Activated naive CD4-positive, alpha-beta T cell treated with anti-CD3 and anti-CD28 coated beads, Interleukin-2, amount 10 ng/mL, durations not matched to agents 7 days and 5 days (primary cell): ENCODE data around the gene BSND.
"Not testable (repeated sequence)": the region's sequence is repeated elsewhere in the genome, so short reads cannot be mapped to it uniquely, and the experiment has no call there.

Experiments
- CTCF ChIA-PET: fragments of 350-600 bp; sonication (Branson Sonifier 250); formaldehyde crosslinking; loops from one replicate; lab custom pipeline; 2021; ENCODE audit warnings: antibody characterized with exemption; lab: Charles Lee
- DNase-seq: peaks from one replicate; pipeline ENCODE4 v3.0.0-alpha.2; 2020
- H3K27ac Mint-ChIP-seq: one replicate; pipeline ENCODE4 v1.8.0; 2021; ENCODE audit warnings: mild to moderate bottlenecking, moderate library complexity, mixed read lengths
- H3K27me3 Mint-ChIP-seq: one replicate; pipeline ENCODE4 v1.8.0; 2021; ENCODE audit warnings: mild to moderate bottlenecking, mixed read lengths
- H3K36me3 Mint-ChIP-seq: one replicate; pipeline ENCODE4 v1.8.0; 2021; ENCODE audit warnings: mixed read lengths
- H3K4me1 Mint-ChIP-seq: one replicate; pipeline ENCODE4 v1.8.0; 2021; ENCODE audit warnings: mixed read lengths
- H3K4me3 Mint-ChIP-seq: one replicate; pipeline ENCODE4 v1.8.0; 2021; ENCODE audit warnings: mild to moderate bottlenecking, moderate library complexity, mixed read lengths
- H3K9me3 Mint-ChIP-seq: one replicate; pipeline ENCODE4 v1.8.0; 2021; ENCODE audit warnings: mixed read lengths

The BSND gene

GRCh38 chr1:55026682-55027081, 27.9 kb downstream of the BSND start:
- CTCF ChIA-PET, H3K9me3 Mint-ChIP-seq, H3K4me3 Mint-ChIP-seq, H3K27ac Mint-ChIP-seq, H3K4me1 Mint-ChIP-seq, DNase-seq, H3K36me3 Mint-ChIP-seq: not testable (repeated sequence)
- peaks cover 12% of the 10 kb centered on the region for H3K27me3 Mint-ChIP-seq

- H3K27ac Mint-ChIP-seq, H3K36me3 Mint-ChIP-seq, H3K4me3 Mint-ChIP-seq, DNase-seq, H3K4me1 Mint-ChIP-seq, H3K9me3 Mint-ChIP-seq: not testable (repeated sequence)
- CTCF ChIA-PET: interaction anchor here (1.4 kb wide), 1 partner anchor 9 kb away, joined by 4 read pairs; no protein-coding TSS in a partner anchor
- H3K27me3 Mint-ChIP-seq: peaks cover 29% of the 10 kb centered on the region
Measured at GRCh38 chr1:55031098-55031497, 32.4 kb downstream of the BSND start.

GRCh38 chr1:55033265-55033614, 34.5 kb downstream of the BSND start:
- Mint-ChIP-seq H3K9me3 (no peaks in the 10 kb centered on the region), H3K27me3 (peaks cover 45% of the 10 kb centered on the region), H3K4me3 (no peak overlapping the region), H3K27ac (no peak overlapping the region), H3K4me1 (no peaks in the 10 kb centered on the region), H3K36me3 (no peaks in the 10 kb centered on the region)
- CTCF ChIA-PET: interaction anchor here (0.5 to 1.9 kb wide), 4 partner anchors 82 to 1644 kb away, joined by 3 to 10 read pairs (median 3); no protein-coding TSS in a partner anchor
- no peak for DNase-seq

- Mint-ChIP-seq H3K4me3 (no peak overlapping the region), H3K36me3 (no peaks in the 10 kb centered on the region), H3K9me3 (no peaks in the 10 kb centered on the region), H3K27me3 (peaks cover 59% of the 10 kb centered on the region), H3K4me1 (no peaks in the 10 kb centered on the region), H3K27ac (no peak overlapping the region)
- DNase-seq: no peak
- CTCF ChIA-PET: interaction anchor here (1.0 kb wide), 1 partner anchor 13 kb away, joined by 5 read pairs; no protein-coding TSS in a partner anchor
Measured at GRCh38 chr1:55034476-55035133, 35.9 kb downstream of the BSND start.

GRCh38 chr1:55035904-55036303, 37.2 kb downstream of the BSND start:
- DNase-seq: no peak
- CTCF ChIA-PET: interaction anchor here (1.1 kb wide), 1 partner anchor 14 kb away, joined by 3 read pairs; no protein-coding TSS in a partner anchor
- Mint-ChIP-seq H3K4me1 (peaks cover 2% of the 10 kb centered on the region), H3K36me3 (no peaks in the 10 kb centered on the region), H3K4me3 (no peak overlapping the region), H3K27me3 (peaks cover 72% of the 10 kb centered on the region), H3K27ac (no peak overlapping the region), H3K9me3 (no peaks in the 10 kb centered on the region)

GRCh38 chr1:55037733-55038551, 39.2 kb downstream of the BSND start:
- Mint-ChIP-seq H3K36me3 (no peaks in the 10 kb centered on the region), H3K9me3 (no peaks in the 10 kb centered on the region), H3K27me3 (peaks cover 74% of the 10 kb centered on the region), H3K4me1 (peaks cover 2% of the 10 kb centered on the region), H3K27ac (no peak overlapping the region), H3K4me3 (no peak overlapping the region)
- DNase-seq: no peak
- CTCF ChIA-PET: interaction anchor here (1.3 kb wide), 1 partner anchor 12 kb away, joined by 3 read pairs; no protein-coding TSS in a partner anchor

- H3K4me1 Mint-ChIP-seq: peaks cover 2% of the 10 kb centered on the region
- H3K27ac Mint-ChIP-seq: no peak overlapping the region
- DNase-seq: no peak
- CTCF ChIA-PET: interaction anchor here (1.3 kb wide), 1 partner anchor 11 kb away, joined by 3 read pairs; no protein-coding TSS in a partner anchor
- H3K36me3 Mint-ChIP-seq: no peaks in the 10 kb centered on the region
- H3K4me3 Mint-ChIP-seq: no peak overlapping the region
- peaks cover 70% of the 10 kb centered on the region for H3K27me3 Mint-ChIP-seq
- no peaks in the 10 kb centered on the region for H3K9me3 Mint-ChIP-seq
Measured at GRCh38 chr1:55038552-55038838, 39.8 kb downstream of the BSND start.

GRCh38 chr1:55038974-55039341, 40.2 kb downstream of the BSND start:
- H3K27me3 Mint-ChIP-seq: peaks cover 65% of the 10 kb centered on the region
- H3K27ac Mint-ChIP-seq: no peak overlapping the region
- DNase-seq: no peak
- H3K9me3 Mint-ChIP-seq: no peaks in the 10 kb centered on the region
- H3K36me3 Mint-ChIP-seq: no peaks in the 10 kb centered on the region
- peaks cover 2% of the 10 kb centered on the region for H3K4me1 Mint-ChIP-seq
- CTCF ChIA-PET: interaction anchor here (1.3 kb wide), 1 partner anchor 11 kb away, joined by 3 read pairs; no protein-coding TSS in a partner anchor
- H3K4me3 Mint-ChIP-seq: no peak overlapping the region

- Mint-ChIP-seq H3K9me3 (no peaks in the 10 kb centered on the region), H3K27ac (no peak within 1 kb of the TSS), H3K27me3 (peaks cover 64% of the 10 kb centered on the region), H3K4me3 (no peak within 1 kb of the TSS), H3K36me3 (no peaks in the 10 kb centered on the region), H3K4me1 (peaks cover 2% of the 10 kb centered on the region)
- CTCF ChIA-PET: interaction anchor here (1.3 kb wide), 1 partner anchor 10 kb away, joined by 3 read pairs; no protein-coding TSS in a partner anchor
- DNase-seq: no peak
Measured at GRCh38 chr1:55039342-55040082, 40.8 kb downstream of the BSND start, which contains the start of gene PCSK9. Gene PCSK9, plus strand, starts transcription at chr1:55039548. Its CDS starts 290 bp downstream, at chr1:55039838.

GRCh38 chr1:55040083-55040932, 41.6 kb downstream of the BSND start:
- Mint-ChIP-seq H3K4me3 (no peak overlapping the region), H3K27ac (no peak overlapping the region), H3K36me3 (no peaks in the 10 kb centered on the region), H3K27me3 (peaks cover 64% of the 10 kb centered on the region), H3K9me3 (no peaks in the 10 kb centered on the region), H3K4me1 (peaks cover 2% of the 10 kb centered on the region)
- no peak for DNase-seq
- CTCF ChIA-PET: interaction anchor here (1.9 kb wide), 1 partner anchor 18 kb away, joined by 5 read pairs; no protein-coding TSS in a partner anchor

GRCh38 chr1:55040933-55041494, 42.3 kb downstream of the BSND start:
- no peak overlapping the region for H3K4me3 Mint-ChIP-seq
- H3K27me3 Mint-ChIP-seq: peaks cover 65% of the 10 kb centered on the region
- no peaks in the 10 kb centered on the region for H3K9me3 Mint-ChIP-seq
- no peaks in the 10 kb centered on the region for H3K36me3 Mint-ChIP-seq
- no peak for DNase-seq
- CTCF ChIA-PET: interaction anchor here (1.9 kb wide), 1 partner anchor 19 kb away, joined by 5 read pairs; no protein-coding TSS in a partner anchor
- no peak overlapping the region for H3K27ac Mint-ChIP-seq
- peaks cover 2% of the 10 kb centered on the region for H3K4me1 Mint-ChIP-seq

GRCh38 chr1:55041613-55042012, 42.9 kb downstream of the BSND start:
- H3K4me1 Mint-ChIP-seq: peaks cover 2% of the 10 kb centered on the region
- CTCF ChIA-PET: interaction anchor here (1.9 kb wide), 1 partner anchor 20 kb away, joined by 5 read pairs; no protein-coding TSS in a partner anchor
- no peak overlapping the region for H3K27ac Mint-ChIP-seq
- H3K4me3 Mint-ChIP-seq: no peak overlapping the region
- DNase-seq: no peak
- peaks cover 68% of the 10 kb centered on the region for H3K27me3 Mint-ChIP-seq
- no peaks in the 10 kb centered on the region for H3K36me3 Mint-ChIP-seq
- no peaks in the 10 kb centered on the region for H3K9me3 Mint-ChIP-seq

GRCh38 chr1:55043011-55043410, 44.3 kb downstream of the BSND start:
- peaks cover 2% of the 10 kb centered on the region for H3K4me1 Mint-ChIP-seq
- no peak for DNase-seq
- no peaks in the 10 kb centered on the region for H3K9me3 Mint-ChIP-seq
- H3K4me3 Mint-ChIP-seq: no peak overlapping the region
- H3K27me3 Mint-ChIP-seq: peaks cover 57% of the 10 kb centered on the region
- CTCF ChIA-PET: interaction anchor here (1.2 kb wide), 1 partner anchor 22 kb away, joined by 3 read pairs; no protein-coding TSS in a partner anchor
- H3K36me3 Mint-ChIP-seq: no peaks in the 10 kb centered on the region
- no peak overlapping the region for H3K27ac Mint-ChIP-seq
